ENCODE measurements around the gene SLC19A3. TPM values are rescaled to one million over a fixed set of nuclear protein-coding genes. Genes with fewer than 3 reads are reported as not detected.
A peak's percentile ranks its signal among the peaks of the same experiment; 100 is the strongest.

Gene SLC19A3
- 0.73 TPM for polyA plus RNA-seq (2013, experiment 1 of 2)
- polyA plus RNA-seq (2013, experiment 2 of 2): 0.72 TPM

GRCh38 chr2:227717687-227718567 lies at the start of gene SLC19A3:
SLC19A3 (minus strand) TSS chr2:227718028; CDS start chr2:227702318, 15,710 bp downstream.
- Histone ChIP-seq H2BK12ac (ENCODE audit: low read length) (no peak within 1 kb of the TSS), H3K4ac (ENCODE audit: low read length) (no peak within 1 kb of the TSS), H3K4me1 (ENCODE audit: control insufficient read depth in 2 of 2, insufficient read depth in 1 of 2, low read depth in 1 of 2, low read length in 2 of 2) (no peaks in the 10 kb centered on the region), H3K18ac (ENCODE audit: low read length) (no peak within 1 kb of the TSS), H3K27me3 (ENCODE audit: control insufficient read depth in 3 of 3, insufficient read depth in 3 of 3, low read depth in 1 of 3, low read length in 3 of 3) (peaks cover 0 to 19% (median 7%) of the 10 kb centered on the region in 3 experiments), H3K9me3 (replicated peaks in 1 of 2; ENCODE audit: control insufficient read depth in 2 of 2, insufficient read depth in 1 of 2, low read depth in 1 of 2, low read length in 2 of 2) (no peaks in the 10 kb centered on the region), H3K23ac (ENCODE audit: low read depth, low read length, poor library complexity) (no peak within 1 kb of the TSS), H3K9ac (ENCODE audit: low read depth, low read length, poor library complexity) (no peak within 1 kb of the TSS), H2BK15ac (ENCODE audit: low read length) (no peak within 1 kb of the TSS), H3K4me3 (ENCODE audit: low read length in 2 of 2) (peak within 1 kb of the TSS; percentile 32 to 81), H3K36me3 (replicated peaks in 1 of 2; ENCODE audit: control insufficient read depth in 2 of 2, insufficient read depth in 2 of 2, low read length in 2 of 2) (no peaks in the 10 kb centered on the region), H4K91ac (ENCODE audit: low read depth, low read length, poor library complexity) (no peak within 1 kb of the TSS), H4K8ac (ENCODE audit: low read depth, low read length) (no peak within 1 kb of the TSS), H2BK5ac (ENCODE audit: low read length) (no peak within 1 kb of the TSS), H2AK5ac (ENCODE audit: low read depth, low read length) (no peak within 1 kb of the TSS), H3K79me1 (ENCODE audit: low read depth, low read length) (no peaks in the 10 kb centered on the region), H2AFZ (ENCODE audit: low read length) (peak within 1 kb of the TSS; percentile 90), H3K27ac (replicated peaks; ENCODE audit: low read length) (no peak within 1 kb of the TSS), H3K14ac (ENCODE audit: low read length) (no peak within 1 kb of the TSS), H3K4me2 (ENCODE audit: insufficient read depth, low read length, poor library complexity, severe bottlenecking) (peak within 1 kb of the TSS; percentile 81), H2BK120ac (ENCODE audit: low read depth, low read length) (no peak within 1 kb of the TSS)
- peak; percentile 63 for DNase-seq (ENCODE audit: low spot score)
- WGBS, 2 donors (ENCODE audit: extremely low coverage in 2 of 2, insufficient read length in 2 of 2, insufficient replicate concordance in 1 of 2): no CpG with 5 or more reads among the region's 35 CpGs

- H3K4ac ChIP-seq (ENCODE audit: low read length): no peak overlapping the region
- H3K14ac ChIP-seq (ENCODE audit: low read length): no peak overlapping the region
- no peaks in the 10 kb centered on the region for H3K4me1 ChIP-seq (ENCODE audit: control insufficient read depth in 2 of 2, insufficient read depth in 1 of 2, low read depth in 1 of 2, low read length in 2 of 2)
- H2BK15ac ChIP-seq (ENCODE audit: low read length): no peak overlapping the region
- no peaks in the 10 kb centered on the region for H3K9me3 ChIP-seq (replicated peaks in 1 of 2; ENCODE audit: control insufficient read depth in 2 of 2, insufficient read depth in 1 of 2, low read depth in 1 of 2, low read length in 2 of 2)
- H3K4me2 ChIP-seq (ENCODE audit: insufficient read depth, low read length, poor library complexity, severe bottlenecking): no peak overlapping the region
- H3K36me3 ChIP-seq (replicated peaks in 1 of 2; ENCODE audit: control insufficient read depth in 2 of 2, insufficient read depth in 2 of 2, low read length in 2 of 2): no peaks in the 10 kb centered on the region
- no peak overlapping the region for H2AFZ ChIP-seq (ENCODE audit: low read length)
- no peak overlapping the region for H3K27ac ChIP-seq (replicated peaks; ENCODE audit: low read length)
- peak; percentile 75 for DNase-seq (ENCODE audit: low spot score)
- H3K9ac ChIP-seq (ENCODE audit: low read depth, low read length, poor library complexity): no peak overlapping the region
- no peak overlapping the region for H4K91ac ChIP-seq (ENCODE audit: low read depth, low read length, poor library complexity)
- WGBS, 2 donors (ENCODE audit: extremely low coverage in 2 of 2, insufficient read length in 2 of 2, insufficient replicate concordance in 1 of 2): no CpG with 5 or more reads among the region's 11 CpGs
- H2BK120ac ChIP-seq (ENCODE audit: low read depth, low read length): no peak overlapping the region
- H3K23ac ChIP-seq (ENCODE audit: low read depth, low read length, poor library complexity): no peak overlapping the region
- no peaks in the 10 kb centered on the region for H3K79me1 ChIP-seq (ENCODE audit: low read depth, low read length)
- no peak overlapping the region for H2BK12ac ChIP-seq (ENCODE audit: low read length)
- H3K4me3 ChIP-seq (ENCODE audit: low read length in 2 of 2): no peak overlapping the region
- H2BK5ac ChIP-seq (ENCODE audit: low read length): no peak overlapping the region
- H4K8ac ChIP-seq (ENCODE audit: low read depth, low read length): peak overlapping the region; percentile 17
- H2AK5ac ChIP-seq (ENCODE audit: low read depth, low read length): no peak overlapping the region
- H3K18ac ChIP-seq (ENCODE audit: low read length): no peak overlapping the region
- H3K27me3 ChIP-seq (ENCODE audit: control insufficient read depth in 3 of 3, insufficient read depth in 3 of 3, low read depth in 1 of 3, low read length in 3 of 3): no peaks in the 10 kb centered on the region
These were observed 48.6 kb upstream of the SLC19A3 start for GRCh38 chr2:227766373-227766883.

- H3K9ac ChIP-seq (ENCODE audit: low read depth, low read length, poor library complexity): no peak overlapping the region
- no peaks in the 10 kb centered on the region for H3K27me3 ChIP-seq (ENCODE audit: control insufficient read depth in 3 of 3, insufficient read depth in 3 of 3, low read depth in 1 of 3, low read length in 3 of 3)
- WGBS, 2 donors (ENCODE audit: extremely low coverage in 2 of 2, insufficient read length in 2 of 2, insufficient replicate concordance in 1 of 2): no CpG with 5 or more reads among the region's 4 CpGs
- no peak overlapping the region for H3K4me2 ChIP-seq (ENCODE audit: insufficient read depth, low read length, poor library complexity, severe bottlenecking)
- H2BK120ac ChIP-seq (ENCODE audit: low read depth, low read length): no peak overlapping the region
- H3K36me3 ChIP-seq (replicated peaks in 1 of 2; ENCODE audit: control insufficient read depth in 2 of 2, insufficient read depth in 2 of 2, low read length in 2 of 2): no peaks in the 10 kb centered on the region
- H3K4ac ChIP-seq (ENCODE audit: low read length): no peak overlapping the region
- no peak overlapping the region for H2BK15ac ChIP-seq (ENCODE audit: low read length)
- H2BK5ac ChIP-seq (ENCODE audit: low read length): no peak overlapping the region
- H3K4me1 ChIP-seq (ENCODE audit: control insufficient read depth in 2 of 2, insufficient read depth in 1 of 2, low read depth in 1 of 2, low read length in 2 of 2): no peaks in the 10 kb centered on the region
- H3K14ac ChIP-seq (ENCODE audit: low read length): no peak overlapping the region
- H4K8ac ChIP-seq (ENCODE audit: low read depth, low read length): no peak overlapping the region
- H3K18ac ChIP-seq (ENCODE audit: low read length): no peak overlapping the region
- no peak overlapping the region for H2AK5ac ChIP-seq (ENCODE audit: low read depth, low read length)
- H3K23ac ChIP-seq (ENCODE audit: low read depth, low read length, poor library complexity): no peak overlapping the region
- H2AFZ ChIP-seq (ENCODE audit: low read length): peak overlapping the region; percentile 1
- DNase-seq (ENCODE audit: low spot score): no peak
- no peaks in the 10 kb centered on the region for H3K9me3 ChIP-seq (replicated peaks in 1 of 2; ENCODE audit: control insufficient read depth in 2 of 2, insufficient read depth in 1 of 2, low read depth in 1 of 2, low read length in 2 of 2)
- H2BK12ac ChIP-seq (ENCODE audit: low read length): no peak overlapping the region
- no peak overlapping the region for H3K4me3 ChIP-seq (ENCODE audit: low read length in 2 of 2)
- H3K27ac ChIP-seq (replicated peaks; ENCODE audit: low read length): no peak overlapping the region
- no peaks in the 10 kb centered on the region for H3K79me1 ChIP-seq (ENCODE audit: low read depth, low read length)
- no peak overlapping the region for H4K91ac ChIP-seq (ENCODE audit: low read depth, low read length, poor library complexity)
These were observed 48.1 kb upstream of the SLC19A3 start for GRCh38 chr2:227765788-227766372.

Measured in neuronal stem cell (in vitro differentiated cells).